K562 (cell line): ENCODE results near the gene WDR91. TPM values are rescaled to one million over a fixed set of nuclear protein-coding genes. Genes with fewer than 3 reads are reported as not detected.

Experiments
- ARID1B ChIP-seq: fragments of 450-650 bp; IDR thresholded peaks from 2 replicates; pipeline ENCODE4 v1.6.1; 2016; ENCODE audit warnings: antibody characterized with exemption, mild to moderate bottlenecking, inconsistent platforms
- CREB1 ChIP-seq, 2 experiments: sonication (generic) in 1 of 2; formaldehyde crosslinking in 1 of 2; IDR thresholded peaks; 2 replicates each; pipeline versions ENCODE4 v1.6.1 to v1.8.0; 2012 to 2022; ENCODE audit warnings: inconsistent platforms in 1 of 2, mild to moderate bottlenecking in 1 of 2, missing genetic modification reagents in 1 of 2, moderate library complexity in 1 of 2
- GTF2F1 ChIP-seq: IDR thresholded peaks from 2 replicates; pipeline ENCODE4 v1.6.1; 2011; ENCODE audit warnings: low read depth, low read length, improper control_type of control experiment
- KHSRP ChIP-seq: fragments of 450-650 bp; IDR thresholded peaks from 2 replicates; pipeline ENCODE4 v1.6.1; 2017
- KLF13 ChIP-seq: fragments of 450-650 bp; IDR thresholded peaks from 2 replicates; pipeline ENCODE4 v1.6.1; 2016; ENCODE audit warnings: missing genetic modification characterization, low read depth, mild to moderate bottlenecking, missing compliant biosample characterization, moderate library complexity, borderline replicate concordance
- KLF16 ChIP-seq: IDR thresholded peaks from 2 replicates; pipeline ENCODE4 v1.6.1; 2016; ENCODE audit warnings: antibody characterized with exemption
- KLF6 ChIP-seq: fragments of 250-450 bp; sonication (Bioruptor Pico); IDR thresholded peaks from 2 replicates; pipeline ENCODE4 v1.4.0; 2020; ENCODE audit warnings: mild to moderate bottlenecking, moderate library complexity, borderline replicate concordance
- LCOR ChIP-seq: sonication (generic); formaldehyde crosslinking; IDR thresholded peaks from 2 replicates; pipeline ENCODE4 v1.8.0; 2022; ENCODE audit warnings: mild to moderate bottlenecking, missing genetic modification reagents
- MTA1 ChIP-seq: fragments of 450-650 bp; IDR thresholded peaks from 2 replicates; pipeline ENCODE4 v1.6.1; 2017; ENCODE audit warnings: borderline replicate concordance
- MYC ChIP-seq, 2 experiments: fragments of 250-450 bp in 1 of 2; sonication (Bioruptor Pico) in 1 of 2; IDR thresholded peaks; 2 replicates each; pipeline versions ENCODE4 v1.5.1 to v1.6.1; 2012 to 2021; ENCODE audit warnings: low read depth in 2 of 2, borderline replicate concordance in 1 of 2, improper control_type of control experiment in 1 of 2, low read length in 1 of 2, mild to moderate bottlenecking in 1 of 2, moderate library complexity in 1 of 2
- PHB2 ChIP-seq: fragments of 450-650 bp; IDR thresholded peaks from 2 replicates; pipeline ENCODE4 v1.6.1; 2017; ENCODE audit warnings: low read depth
- PML ChIP-seq: IDR thresholded peaks from 2 replicates; pipeline ENCODE4 v1.6.1; 2012; ENCODE audit warnings: low read length, inconsistent platforms
- RBM17 ChIP-seq: fragments of 200-400 bp; formaldehyde crosslinking; IDR thresholded peaks from 2 replicates; pipeline ENCODE4 v1.6.1; 2017; ENCODE audit warnings: low read depth, mild to moderate bottlenecking, low read length, borderline replicate concordance
- RCOR1 ChIP-seq, 2 experiments: IDR thresholded peaks; 2 replicates each; pipeline ENCODE4 v1.6.1; 2012; ENCODE audit warnings: low read depth in 2 of 2, low read length in 2 of 2, borderline replicate concordance in 1 of 2, improper control_type of control experiment in 1 of 2
- SMAD2 ChIP-seq: fragments of 150-350 bp; IDR thresholded peaks from 2 replicates; pipeline ENCODE4 v1.6.1; 2014; ENCODE audit warnings: low read depth, mild to moderate bottlenecking, low read length
- TCF7 ChIP-seq: sonication (generic); IDR thresholded peaks from 2 replicates; pipeline ENCODE4 v1.6.1; 2016; ENCODE audit warnings: antibody characterized with exemption, borderline replicate concordance
- ZNF23 ChIP-seq: fragments of 250-450 bp; sonication (Bioruptor Pico); IDR thresholded peaks from 2 replicates; pipeline ENCODE4 v1.4.0; 2020; ENCODE audit warnings: mild to moderate bottlenecking
- ZNF583 ChIP-seq: fragments of 250-450 bp; sonication (Bioruptor Pico); IDR thresholded peaks from 2 replicates; pipeline ENCODE4 v1.4.0; 2020
- polyA plus RNA-seq, 8 experiments: library from polyadenylated mRNA; depleted of rRNA in 4 of 8; stranded (reverse) in 5 of 8; unstranded in 3 of 8; fragments of >200 nt; fragmentation: Nextera tagmentation in 2 of 8; fragmentation: Illumina TruSeq in 1 of 8; extraction: Ambion mirVana in 2 of 8; extraction: Trizol in 1 of 8; gene quantifications; 2 replicates each; pipeline versions ENCODE4 v1.2.1 to v1.2.3, GENCODE V29; 2011 to 2014; ENCODE audit warnings: inconsistent platforms in 1 of 8, missing spikeins in 1 of 8
- total RNA-seq, 7 experiments: library from RNA; depleted of rRNA in 6 of 7; stranded (reverse); fragments of >200 nt in 6 of 7; fragmentation: Illumina TruSeq in 2 of 7; extraction: Trizol in 2 of 7; gene quantifications; 2 replicates each; pipeline versions ENCODE4 v1.2.1 to v1.2.3, GENCODE V29; 2011 to 2021; ENCODE audit warnings: low replicate concordance in 1 of 7
- TF ChIP-seq, protein P1 (sequence below): sonication (generic); formaldehyde crosslinking; IDR thresholded peaks from 2 replicates; pipeline ENCODE4 v1.8.1; 2023; ENCODE audit warnings: mild to moderate bottlenecking, missing genetic modification reagents, moderate library complexity
- TF ChIP-seq, protein P2 (sequence below): fragments of 450-650 bp; IDR thresholded peaks from 2 replicates; pipeline ENCODE4 v1.6.1; 2016
- TF ChIP-seq, protein P3 (sequence below): fragments of 250-450 bp; sonication (Bioruptor Pico); IDR thresholded peaks from 2 replicates; pipeline ENCODE4 v1.8.0; 2022; ENCODE audit warnings: inconsistent platforms, mild to moderate bottlenecking, moderate library complexity, borderline replicate concordance
- TF ChIP-seq, protein P4 (sequence below), 2 experiments: fragments of 450-650 bp in 1 of 2; sonication (generic) in 1 of 2; formaldehyde crosslinking in 1 of 2; IDR thresholded peaks in 1 of 2; conservative IDR thresholded peaks in 1 of 2; 2 replicates each; pipeline versions ENCODE4 v1.6.1 to v1.8.1; 2016 to 2023; ENCODE audit warnings: mild to moderate bottlenecking in 2 of 2, moderate library complexity in 2 of 2, inconsistent platforms in 1 of 2, missing genetic modification reagents in 1 of 2
- TF ChIP-seq, protein P5 (sequence below): sonication (generic); formaldehyde crosslinking; IDR thresholded peaks from 2 replicates; pipeline ENCODE4 v1.9.0; 2022; ENCODE audit warnings: mild to moderate bottlenecking, missing genetic modification reagents

Gene WDR91
- total and polyA plus RNA-seq, 9 of the 15 experiments (the other 6 are each of a cell fraction or from before 2014, with no cell fraction given): 1.9 to 18.2 (median 9.8) TPM

DNA sequence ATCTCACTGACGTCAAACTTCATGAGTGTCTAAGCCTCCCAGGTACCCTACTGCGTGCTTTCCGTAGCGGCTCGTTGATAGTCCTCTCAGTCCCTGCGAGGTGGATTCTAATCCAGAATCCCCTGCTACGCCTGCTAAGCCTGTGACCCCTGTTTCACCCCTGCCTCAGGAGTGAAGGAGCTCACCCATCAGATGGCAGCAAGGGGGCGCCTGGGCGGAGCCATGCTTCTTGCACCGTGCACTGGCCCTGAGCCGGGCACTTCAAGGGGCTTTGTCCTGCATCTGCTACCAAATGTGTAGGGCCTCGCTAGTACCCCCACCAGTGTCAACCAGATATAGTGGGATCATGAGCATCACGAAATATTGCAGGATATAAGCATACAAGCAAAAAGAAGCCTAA, 21.4 kb upstream of the WDR91 start (continued):
- TF ChIP-seq, protein P1, sequence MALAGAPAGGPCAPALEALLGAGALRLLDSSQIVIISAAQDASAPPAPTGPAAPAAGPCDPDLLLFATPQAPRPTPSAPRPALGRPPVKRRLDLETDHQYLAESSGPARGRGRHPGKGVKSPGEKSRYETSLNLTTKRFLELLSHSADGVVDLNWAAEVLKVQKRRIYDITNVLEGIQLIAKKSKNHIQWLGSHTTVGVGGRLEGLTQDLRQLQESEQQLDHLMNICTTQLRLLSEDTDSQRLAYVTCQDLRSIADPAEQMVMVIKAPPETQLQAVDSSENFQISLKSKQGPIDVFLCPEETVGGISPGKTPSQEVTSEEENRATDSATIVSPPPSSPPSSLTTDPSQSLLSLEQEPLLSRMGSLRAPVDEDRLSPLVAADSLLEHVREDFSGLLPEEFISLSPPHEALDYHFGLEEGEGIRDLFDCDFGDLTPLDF (CRISPR knock-in tag): no peak
- TF ChIP-seq MTA1 (no peak), RCOR1 (IDR thresholded peaks at IDR 0.05; ENCODE audit: borderline replicate concordance in 1 of 2, low read depth in 2 of 2, low read length in 2 of 2) (0 out of 4 replicates have a peak, but pooled peaks of 1 of the 2 experiments have one; percentile 34), ARID1B (peak; percentile 11; the same call in 1 of the 2 replicates), PML (no peak), KLF6 (CRISPR knock-in tag) (peak; percentile 68; the same call in 1 of the 2 replicates), KHSRP (no peak), CREB1 (IDR thresholded peaks at IDR 0.05) (0 out of 2 replicates have a peak, but pooled peaks have one; percentile 30), CREB1 (CRISPR knock-in tag; IDR thresholded peaks at IDR 0.05) (no peak), PHB2 (no peak), LCOR (CRISPR knock-in tag) (no peak), ZNF23 (CRISPR knock-in tag) (no peak), GTF2F1 (no peak), KLF13 (peak; percentile 59; the same call in 1 of the 2 replicates), TCF7 (no peak), KLF16 (peak; percentile 42; the same call in 1 of the 2 replicates), SMAD2 (no peak), ZNF583 (CRISPR knock-in tag) (no peak), RBM17 (no peak), MYC (IDR thresholded peaks at IDR 0.05; ENCODE audit: low read depth, low read length) (peak; percentile 27; the same call in 1 of the 2 replicates), MYC (CRISPR knock-in tag; IDR thresholded peaks at IDR 0.05; ENCODE audit: borderline replicate concordance, low read depth) (no peak)
- TF ChIP-seq, protein P2, sequence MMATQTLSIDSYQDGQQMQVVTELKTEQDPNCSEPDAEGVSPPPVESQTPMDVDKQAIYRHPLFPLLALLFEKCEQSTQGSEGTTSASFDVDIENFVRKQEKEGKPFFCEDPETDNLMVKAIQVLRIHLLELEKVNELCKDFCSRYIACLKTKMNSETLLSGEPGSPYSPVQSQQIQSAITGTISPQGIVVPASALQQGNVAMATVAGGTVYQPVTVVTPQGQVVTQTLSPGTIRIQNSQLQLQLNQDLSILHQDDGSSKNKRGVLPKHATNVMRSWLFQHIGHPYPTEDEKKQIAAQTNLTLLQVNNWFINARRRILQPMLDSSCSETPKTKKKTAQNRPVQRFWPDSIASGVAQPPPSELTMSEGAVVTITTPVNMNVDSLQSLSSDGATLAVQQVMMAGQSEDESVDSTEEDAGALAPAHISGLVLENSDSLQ: no peak
- TF ChIP-seq, protein P3, sequence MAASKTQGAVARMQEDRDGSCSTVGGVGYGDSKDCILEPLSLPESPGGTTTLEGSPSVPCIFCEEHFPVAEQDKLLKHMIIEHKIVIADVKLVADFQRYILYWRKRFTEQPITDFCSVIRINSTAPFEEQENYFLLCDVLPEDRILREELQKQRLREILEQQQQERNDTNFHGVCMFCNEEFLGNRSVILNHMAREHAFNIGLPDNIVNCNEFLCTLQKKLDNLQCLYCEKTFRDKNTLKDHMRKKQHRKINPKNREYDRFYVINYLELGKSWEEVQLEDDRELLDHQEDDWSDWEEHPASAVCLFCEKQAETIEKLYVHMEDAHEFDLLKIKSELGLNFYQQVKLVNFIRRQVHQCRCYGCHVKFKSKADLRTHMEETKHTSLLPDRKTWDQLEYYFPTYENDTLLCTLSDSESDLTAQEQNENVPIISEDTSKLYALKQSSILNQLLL (CRISPR knock-in tag): no peak
- TF ChIP-seq, protein P4, sequence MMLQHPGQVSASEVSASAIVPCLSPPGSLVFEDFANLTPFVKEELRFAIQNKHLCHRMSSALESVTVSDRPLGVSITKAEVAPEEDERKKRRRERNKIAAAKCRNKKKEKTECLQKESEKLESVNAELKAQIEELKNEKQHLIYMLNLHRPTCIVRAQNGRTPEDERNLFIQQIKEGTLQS (IDR thresholded peaks at IDR 0.05): no peak
- TF ChIP-seq, protein P4 (CRISPR knock-in tag; conservative IDR thresholded peaks at IDR 0.05): no peak
- TF ChIP-seq, protein P5, sequence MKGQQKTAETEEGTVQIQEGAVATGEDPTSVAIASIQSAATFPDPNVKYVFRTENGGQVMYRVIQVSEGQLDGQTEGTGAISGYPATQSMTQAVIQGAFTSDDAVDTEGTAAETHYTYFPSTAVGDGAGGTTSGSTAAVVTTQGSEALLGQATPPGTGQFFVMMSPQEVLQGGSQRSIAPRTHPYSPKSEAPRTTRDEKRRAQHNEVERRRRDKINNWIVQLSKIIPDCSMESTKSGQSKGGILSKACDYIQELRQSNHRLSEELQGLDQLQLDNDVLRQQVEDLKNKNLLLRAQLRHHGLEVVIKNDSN (CRISPR knock-in tag): no peak
